Transverse colon (tissue), 4 donors: ENCODE results near the gene HMGN5.

ENCODE experiments used
- EP300 ChIP-seq: sonication (generic); formaldehyde crosslinking; IDR thresholded peaks from one replicate; pipeline ENCODE4 v1.6.1; 2017; ENCODE audit warnings: antibody characterized with exemption, low read depth
- POLR2A ChIP-seq: fragments of 450-650 bp; IDR thresholded peaks from one replicate; pipeline ENCODE4 v1.6.1; 2016; ENCODE audit warnings: antibody characterized with exemption, mild to moderate bottlenecking, moderate library complexity
- POLR2AphosphoS5 ChIP-seq, 3 donors: sonication (generic); formaldehyde crosslinking; IDR thresholded peaks; one replicate each; pipeline ENCODE4 v1.6.1; 2016; ENCODE audit warnings: antibody characterized with exemption in 3 of 3
- TF ChIP-seq, protein P1 (sequence below), 5 experiments: fragments of 200-600 bp in 3 of 5; fragments of 450-650 bp in 2 of 5; sonication (generic) in 3 of 5; IDR thresholded peaks; 1 replicate in 2 of 5; 2 replicates in 3 of 5; pipeline ENCODE4 v1.5.1; 2016 to 2017; ENCODE audit warnings: antibody characterized with exemption in 5 of 5, inconsistent platforms in 3 of 5, mild to moderate bottlenecking in 2 of 5, moderate library complexity in 1 of 5

DNA sequence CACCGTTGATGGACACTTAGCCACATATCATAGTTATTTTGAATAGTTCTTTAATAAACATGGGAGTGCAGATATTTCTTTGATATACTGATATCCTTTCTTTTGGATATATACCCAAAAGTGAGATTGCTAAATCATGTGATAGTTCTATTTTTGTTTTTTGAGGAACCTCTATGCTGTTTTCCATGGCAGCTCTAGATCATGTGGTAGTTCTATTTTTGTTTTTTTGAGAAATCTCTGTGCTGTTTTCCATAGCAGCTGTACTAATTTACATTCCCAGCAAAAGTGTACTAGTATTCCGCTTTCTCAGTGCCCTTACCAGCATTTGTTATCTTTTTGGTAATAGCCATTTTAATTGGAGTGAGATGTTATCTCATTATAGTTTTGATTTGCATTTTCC, 3.8 kb upstream of the HMGN5 start:
- TF ChIP-seq POLR2AphosphoS5 (IDR thresholded peaks at IDR 0.05): no peak
- no peak for TF ChIP-seq POLR2A
- TF ChIP-seq, protein P1, sequence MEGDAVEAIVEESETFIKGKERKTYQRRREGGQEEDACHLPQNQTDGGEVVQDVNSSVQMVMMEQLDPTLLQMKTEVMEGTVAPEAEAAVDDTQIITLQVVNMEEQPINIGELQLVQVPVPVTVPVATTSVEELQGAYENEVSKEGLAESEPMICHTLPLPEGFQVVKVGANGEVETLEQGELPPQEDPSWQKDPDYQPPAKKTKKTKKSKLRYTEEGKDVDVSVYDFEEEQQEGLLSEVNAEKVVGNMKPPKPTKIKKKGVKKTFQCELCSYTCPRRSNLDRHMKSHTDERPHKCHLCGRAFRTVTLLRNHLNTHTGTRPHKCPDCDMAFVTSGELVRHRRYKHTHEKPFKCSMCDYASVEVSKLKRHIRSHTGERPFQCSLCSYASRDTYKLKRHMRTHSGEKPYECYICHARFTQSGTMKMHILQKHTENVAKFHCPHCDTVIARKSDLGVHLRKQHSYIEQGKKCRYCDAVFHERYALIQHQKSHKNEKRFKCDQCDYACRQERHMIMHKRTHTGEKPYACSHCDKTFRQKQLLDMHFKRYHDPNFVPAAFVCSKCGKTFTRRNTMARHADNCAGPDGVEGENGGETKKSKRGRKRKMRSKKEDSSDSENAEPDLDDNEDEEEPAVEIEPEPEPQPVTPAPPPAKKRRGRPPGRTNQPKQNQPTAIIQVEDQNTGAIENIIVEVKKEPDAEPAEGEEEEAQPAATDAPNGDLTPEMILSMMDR (IDR thresholded peaks at IDR 0.05): no peak
- no peak for TF ChIP-seq EP300
